MCF 10A (cell line): ENCODE results near the gene GABRG2. TPM values are rescaled to one million over a fixed set of nuclear protein-coding genes. Genes with fewer than 3 reads are reported as not detected.
A peak's percentile ranks its signal among the peaks of the same experiment; 100 is the strongest.

Source experiments
- Bru-seq: library from RNA; stranded (reverse); fragments of 400-500 nt; gene quantifications from one replicate; lab custom pipeline; 2021; lab: Mats Ljungman, UMichigan
- BruChase-seq, 2 experiments: library from RNA; stranded (reverse); fragments of 400-500 nt; gene quantifications; one replicate each; lab custom pipeline; 2021; lab: Mats Ljungman, UMichigan
- BruUV-seq: library from RNA; stranded (reverse); fragments of 400-500 nt; replicated peaks from 2 replicates; lab custom pipeline; 2021; lab: Mats Ljungman, UMichigan
- CTCF ChIA-PET: fragments of 300-600 bp; sonication (Branson Sonifier 250); formaldehyde crosslinking; extraction: SDS; loops from one replicate; lab custom pipeline; 2021; ENCODE audit warnings: antibody characterized with exemption, inconsistent platforms; lab: Yijun Ruan, JAX
- POLR2A ChIA-PET: fragments of 300-600, 350-650 bp; sonication (Branson Sonifier 250); formaldehyde crosslinking; extraction: SDS; loops from one replicate; lab custom pipeline; 2020; ENCODE audit warnings: antibody characterized with exemption, inconsistent platforms; lab: Yijun Ruan, JAX
- DNase-seq: peaks from one replicate; pipeline ENCODE4 v3.0.0-alpha.2; 2018; ENCODE audit not compliant: unreplicated experiment
- H3K27ac Mint-ChIP-seq: one replicate; pipeline ENCODE4 v1.8.0; 2022; ENCODE audit warnings: mild to moderate bottlenecking, low read depth, mixed read lengths; ENCODE audit not compliant: unreplicated experiment
- H3K27me3 Mint-ChIP-seq: one replicate; pipeline ENCODE4 v1.8.0; 2022; ENCODE audit warnings: mixed read lengths; ENCODE audit not compliant: insufficient read depth, unreplicated experiment
- H3K36me3 Mint-ChIP-seq: one replicate; pipeline ENCODE4 v1.8.0; 2022; ENCODE audit warnings: mild to moderate bottlenecking, moderate library complexity, mixed read lengths; ENCODE audit not compliant: insufficient read depth, unreplicated experiment
- H3K4me1 Mint-ChIP-seq: one replicate; pipeline ENCODE4 v1.8.0; 2022; ENCODE audit warnings: mixed read lengths; ENCODE audit not compliant: insufficient read depth, unreplicated experiment
- H3K4me3 Mint-ChIP-seq: one replicate; pipeline ENCODE4 v1.8.0; 2022; ENCODE audit warnings: mild to moderate bottlenecking, moderate library complexity, mixed read lengths; ENCODE audit not compliant: unreplicated experiment
- H3K9me3 Mint-ChIP-seq: one replicate; pipeline ENCODE4 v1.8.0; 2022; ENCODE audit warnings: mixed read lengths; ENCODE audit not compliant: unreplicated experiment
- CTCF ChIP-seq: fragments of 200-600 bp; IDR thresholded peaks from one replicate; pipeline ENCODE4 v1.8.0; 2022; ENCODE audit warnings: antibody characterized with exemption, mild to moderate bottlenecking; ENCODE audit not compliant: unreplicated experiment
- intact Hi-C: fragments of 100-400 bp; cut with micrococcal nuclease; formaldehyde crosslinking; loops from 2 replicates; pipeline ENCODE4 v1.14.1; 2022
- long read RNA-seq: library from polyadenylated mRNA; stranded (forward); transcript quantifications from one replicate; pipeline ENCODE4 v2.0.0, GENCODE V29; 2022
- total RNA-seq: library from RNA; stranded (reverse); gene quantifications from 2 replicates; pipeline ENCODE4 v1.2.3, GENCODE V29; 2022

Gene GABRG2
- total RNA-seq = not detected in 2 replicates
- percentile 0 among the genes with signal in this experiment for Bru-seq, nascent RNA
- not detected for BruChase-seq, experiment 1, labeled RNA remaining after a 6-hour chase
- BruChase-seq, experiment 2, labeled RNA remaining after a 2-hour chase = not detected
- long read RNA-seq = 0 reads

DNA sequence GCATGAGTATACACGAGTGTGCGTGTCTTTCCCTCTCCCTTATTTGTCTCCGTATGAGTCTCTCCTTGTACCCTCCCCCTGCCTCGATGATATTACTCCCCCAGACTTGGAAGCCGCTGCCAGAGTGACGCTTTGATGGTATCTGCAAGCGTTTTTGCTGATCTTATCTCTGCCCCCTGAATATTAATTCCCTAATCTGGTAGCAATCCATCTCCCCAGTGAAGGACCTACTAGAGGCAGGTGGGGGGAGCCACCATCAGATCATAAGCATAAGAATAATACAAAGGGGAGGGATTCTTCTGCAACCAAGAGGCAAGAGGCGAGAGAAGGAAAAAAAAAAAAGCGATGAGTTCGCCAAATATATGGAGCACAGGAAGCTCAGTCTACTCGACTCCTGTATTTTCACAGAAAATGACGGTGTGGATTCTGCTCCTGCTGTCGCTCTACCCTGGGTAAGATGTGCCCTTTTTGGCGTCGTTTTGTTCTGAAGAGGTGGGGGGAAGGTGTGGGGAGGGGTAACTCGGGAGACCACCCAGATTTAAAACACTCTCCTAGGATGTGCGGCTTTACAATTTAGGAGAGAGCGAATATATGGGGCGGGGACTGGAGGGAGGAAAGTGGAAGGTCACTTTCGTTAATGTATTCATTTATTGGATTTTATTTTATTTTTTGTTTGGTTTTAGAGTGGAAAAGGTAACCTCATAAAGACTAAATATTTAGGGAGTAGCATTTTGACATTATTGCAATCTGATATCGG, at the start of gene GABRG2:
GABRG2 (plus strand) TSS at position 119 of the 757 bp plus-strand sequence; CDS start at position 346, 227 bp downstream.
- H3K36me3 Mint-ChIP-seq = no peaks in the 10 kb centered on the region
- CTCF ChIA-PET = interaction anchor here (0.7 kb wide), 2 partner anchors 48 to 630 kb away, joined by 3 read pairs; no protein-coding TSS in a partner anchor
- H3K4me3 Mint-ChIP-seq = no peak within 1 kb of the TSS
- no peaks in the 10 kb centered on the region for H3K9me3 Mint-ChIP-seq
- BruUV-seq = no TSS peak
- TF ChIP-seq CTCF = no peak
- no peaks in the 10 kb centered on the region for H3K4me1 Mint-ChIP-seq
- H3K27me3 Mint-ChIP-seq = peaks cover 45% of the 10 kb centered on the region
- DNase-seq = no peak
- POLR2A ChIA-PET = no interaction called here
- H3K27ac Mint-ChIP-seq = no peak within 1 kb of the TSS
- intact Hi-C loops = no loop called here

- H3K27me3 Mint-ChIP-seq = peaks cover 75% of the 10 kb centered on the region
- H3K4me1 Mint-ChIP-seq = no peaks in the 10 kb centered on the region
- POLR2A ChIA-PET = interaction anchor here (0.5 to 0.6 kb wide), 2 partner anchors 71 to 200 kb away, joined by 3 read pairs; no protein-coding TSS in a partner anchor
- BruUV-seq = no TSS peak
- H3K9me3 Mint-ChIP-seq = no peaks in the 10 kb centered on the region
- intact Hi-C loops = no loop called here
- H3K4me3 Mint-ChIP-seq = no peak overlapping the region
- TF ChIP-seq CTCF = no peak
- no peaks in the 10 kb centered on the region for H3K36me3 Mint-ChIP-seq
- no peak overlapping the region for H3K27ac Mint-ChIP-seq
- DNase-seq = no peak
- CTCF ChIA-PET = interaction anchor here (0.6 to 1.5 kb wide), 3 partner anchors 28 to 742 kb away, joined by 3 to 4 read pairs (median 3); no protein-coding TSS in a partner anchor
Observed at GRCh38 chr5:162025312-162025711, 42.3 kb upstream of the GABRG2 start.

DNA sequence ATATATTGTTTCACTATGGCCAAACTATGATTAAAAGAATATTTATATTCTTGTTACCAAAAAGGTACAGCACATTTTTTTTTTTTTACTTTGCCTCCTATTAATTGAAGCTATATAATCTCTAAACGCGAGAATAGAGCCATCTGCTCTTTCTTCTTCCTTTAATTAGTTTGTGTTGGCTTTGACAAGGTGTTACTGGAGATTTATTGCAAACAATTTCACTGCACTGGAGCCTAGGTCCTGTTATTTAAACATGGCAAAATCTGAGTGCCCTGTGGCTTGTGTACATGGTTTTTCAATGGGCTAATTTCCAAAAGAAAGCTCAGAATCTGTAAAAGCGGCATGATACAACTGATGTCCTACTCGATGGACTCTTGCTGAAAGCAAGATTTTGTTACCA, 40.8 kb upstream of the GABRG2 start:
- H3K27me3 Mint-ChIP-seq = peaks cover 66% of the 10 kb centered on the region
- H3K36me3 Mint-ChIP-seq = no peaks in the 10 kb centered on the region
- intact Hi-C loops = no loop called here
- BruUV-seq = no TSS peak
- H3K27ac Mint-ChIP-seq = no peak overlapping the region
- ChIA-PET POLR2A (no interaction called here), CTCF (interaction anchor here (0.6 kb wide), 1 partner anchor 1566 kb away, joined by 3 read pairs; no protein-coding TSS in a partner anchor)
- TF ChIP-seq CTCF = no peak
- no peak for DNase-seq
- no peaks in the 10 kb centered on the region for H3K4me1 Mint-ChIP-seq
- no peaks in the 10 kb centered on the region for H3K9me3 Mint-ChIP-seq
- no peak overlapping the region for H3K4me3 Mint-ChIP-seq

GRCh38 chr5:162037431-162037830, 30.1 kb upstream of the GABRG2 start:
- no TSS peak for BruUV-seq
- CTCF ChIA-PET = interaction anchor here (0.6 to 0.7 kb wide), 3 partner anchors 9 to 102 kb away, joined by 3 to 4 read pairs (median 3); no protein-coding TSS in a partner anchor
- no peak for TF ChIP-seq CTCF
- no peaks in the 10 kb centered on the region for H3K36me3 Mint-ChIP-seq
- H3K4me3 Mint-ChIP-seq = no peak overlapping the region
- peaks cover 8% of the 10 kb centered on the region for H3K9me3 Mint-ChIP-seq
- no peak overlapping the region for H3K27ac Mint-ChIP-seq
- POLR2A ChIA-PET = no interaction called here
- intact Hi-C loops = no loop called here
- no peak for DNase-seq
- no peaks in the 10 kb centered on the region for H3K4me1 Mint-ChIP-seq
- H3K27me3 Mint-ChIP-seq = no peaks in the 10 kb centered on the region
